CD4-positive, alpha-beta T cell treated with Interleukin-6 for 4 hours (primary cell): ENCODE results near the gene CLDN7.

ENCODE experiments used
- DNase-seq: peaks from one replicate; pipeline ENCODE4 v3.0.0-alpha.2; 2020; ENCODE audit warnings: mixed read lengths

CLDN7 gene

GRCh38 chr17:7218166-7218565 lies 44.1 kb downstream of the CLDN7 start:
- DNase-seq: peak; percentile 22

GRCh38 chr17:7217113-7217987 lies 44.9 kb downstream of the CLDN7 start:
- peak; percentile 56 for DNase-seq

GRCh38 chr17:7216242-7217112 lies 45.8 kb downstream of the CLDN7 start:
- no peak for DNase-seq

- peak; percentile 65 for DNase-seq
Observed at GRCh38 chr17:7215652-7216180, 46.6 kb downstream of the CLDN7 start.

GRCh38 chr17:7215136-7215638 lies 47.1 kb downstream of the CLDN7 start:
- no peak for DNase-seq

GRCh38 chr17:7214300-7215135 lies 47.8 kb downstream of the CLDN7 start:
- peak; percentile 100 for DNase-seq

GRCh38 chr17:7213895-7214299 lies 48.4 kb downstream of the CLDN7 start:
- DNase-seq: no peak

- no peak for DNase-seq
Observed at GRCh38 chr17:7211491-7212273, 50.6 kb downstream of the CLDN7 start.
